Measurements from ENCODE around the gene STX4.

- TF ChIP-seq ATF3 (IDR thresholded peaks at IDR 0.05) (no peak), MAX (IDR thresholded peaks at IDR 0.05) (no peak), TAF1 (conservative IDR thresholded peaks at IDR 0.05) (no peak), YY1 (IDR thresholded peaks at IDR 0.05) (no peak), SP1 (IDR thresholded peaks at IDR 0.05) (no peak), HNF4A (conservative IDR thresholded peaks at IDR 0.05) (no peak)
- TF ChIP-seq, protein P1, sequence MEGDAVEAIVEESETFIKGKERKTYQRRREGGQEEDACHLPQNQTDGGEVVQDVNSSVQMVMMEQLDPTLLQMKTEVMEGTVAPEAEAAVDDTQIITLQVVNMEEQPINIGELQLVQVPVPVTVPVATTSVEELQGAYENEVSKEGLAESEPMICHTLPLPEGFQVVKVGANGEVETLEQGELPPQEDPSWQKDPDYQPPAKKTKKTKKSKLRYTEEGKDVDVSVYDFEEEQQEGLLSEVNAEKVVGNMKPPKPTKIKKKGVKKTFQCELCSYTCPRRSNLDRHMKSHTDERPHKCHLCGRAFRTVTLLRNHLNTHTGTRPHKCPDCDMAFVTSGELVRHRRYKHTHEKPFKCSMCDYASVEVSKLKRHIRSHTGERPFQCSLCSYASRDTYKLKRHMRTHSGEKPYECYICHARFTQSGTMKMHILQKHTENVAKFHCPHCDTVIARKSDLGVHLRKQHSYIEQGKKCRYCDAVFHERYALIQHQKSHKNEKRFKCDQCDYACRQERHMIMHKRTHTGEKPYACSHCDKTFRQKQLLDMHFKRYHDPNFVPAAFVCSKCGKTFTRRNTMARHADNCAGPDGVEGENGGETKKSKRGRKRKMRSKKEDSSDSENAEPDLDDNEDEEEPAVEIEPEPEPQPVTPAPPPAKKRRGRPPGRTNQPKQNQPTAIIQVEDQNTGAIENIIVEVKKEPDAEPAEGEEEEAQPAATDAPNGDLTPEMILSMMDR (IDR thresholded peaks at IDR 0.05; ENCODE audit: low read depth, low read length, missing input control) = no peak
Observed at GRCh38 chr16:31081428-31082351, 48.3 kb downstream of the STX4 start.

Measured in liver (tissue), 3 donors.